MCF 10A (cell line): Measurements from ENCODE around the gene GLUL. TPM values are rescaled to one million over a fixed set of nuclear protein-coding genes. Genes with fewer than 3 reads are reported as not detected.

ENCODE experiments used
- BruUV-seq: library from RNA; stranded (reverse); fragments of 400-500 nt; replicated peaks from 2 replicates; lab custom pipeline; 2021; lab: Mats Ljungman, UMichigan
- CTCF ChIA-PET: fragments of 300-600 bp; sonication (Branson Sonifier 250); formaldehyde crosslinking; extraction: SDS; loops from one replicate; lab custom pipeline; 2021; ENCODE audit warnings: antibody characterized with exemption, inconsistent platforms; lab: Yijun Ruan, JAX
- POLR2A ChIA-PET: fragments of 300-600, 350-650 bp; sonication (Branson Sonifier 250); formaldehyde crosslinking; extraction: SDS; loops from one replicate; lab custom pipeline; 2020; ENCODE audit warnings: antibody characterized with exemption, inconsistent platforms; lab: Yijun Ruan, JAX
- DNase-seq: peaks from one replicate; pipeline ENCODE4 v3.0.0-alpha.2; 2018; ENCODE audit not compliant: unreplicated experiment
- H3K27ac Mint-ChIP-seq: one replicate; pipeline ENCODE4 v1.8.0; 2022; ENCODE audit warnings: mild to moderate bottlenecking, low read depth, mixed read lengths; ENCODE audit not compliant: unreplicated experiment
- H3K27me3 Mint-ChIP-seq: one replicate; pipeline ENCODE4 v1.8.0; 2022; ENCODE audit warnings: mixed read lengths; ENCODE audit not compliant: insufficient read depth, unreplicated experiment
- H3K36me3 Mint-ChIP-seq: one replicate; pipeline ENCODE4 v1.8.0; 2022; ENCODE audit warnings: mild to moderate bottlenecking, moderate library complexity, mixed read lengths; ENCODE audit not compliant: insufficient read depth, unreplicated experiment
- H3K4me1 Mint-ChIP-seq: one replicate; pipeline ENCODE4 v1.8.0; 2022; ENCODE audit warnings: mixed read lengths; ENCODE audit not compliant: insufficient read depth, unreplicated experiment
- H3K4me3 Mint-ChIP-seq: one replicate; pipeline ENCODE4 v1.8.0; 2022; ENCODE audit warnings: mild to moderate bottlenecking, moderate library complexity, mixed read lengths; ENCODE audit not compliant: unreplicated experiment
- H3K9me3 Mint-ChIP-seq: one replicate; pipeline ENCODE4 v1.8.0; 2022; ENCODE audit warnings: mixed read lengths; ENCODE audit not compliant: unreplicated experiment
- CTCF ChIP-seq: fragments of 200-600 bp; IDR thresholded peaks from one replicate; pipeline ENCODE4 v1.8.0; 2022; ENCODE audit warnings: antibody characterized with exemption, mild to moderate bottlenecking; ENCODE audit not compliant: unreplicated experiment
- intact Hi-C: fragments of 100-400 bp; cut with micrococcal nuclease; formaldehyde crosslinking; loops from 2 replicates; pipeline ENCODE4 v1.14.1; 2022
- total RNA-seq: library from RNA; stranded (reverse); gene quantifications from 2 replicates; pipeline ENCODE4 v1.2.3, GENCODE V29; 2022

Gene GLUL
- total RNA-seq, 1 experiment from 2014 or later, result 437 TPM

- POLR2A ChIA-PET, result interaction anchor here (0.9 to 1.2 kb wide), 2 partner anchors 10 kb away, joined by 3 read pairs; no protein-coding TSS in a partner anchor
- peak; percentile 51 for DNase-seq
- Mint-ChIP-seq H3K9me3 (no peaks in the 10 kb centered on the region), H3K27ac (peak overlapping the region; percentile 4), H3K36me3 (no peaks in the 10 kb centered on the region), H3K4me1 (no peaks in the 10 kb centered on the region), H3K27me3 (no peaks in the 10 kb centered on the region), H3K4me3 (no peak overlapping the region)
- CTCF ChIA-PET, result no interaction called here
- no TSS peak for BruUV-seq
- TF ChIP-seq CTCF, result no peak
- intact Hi-C loops, result no loop called here
These were observed 51.1 kb downstream of the GLUL start for GRCh38 chr1:182340233-182341058.

GRCh38 chr1:182339684-182340083 is 51.9 kb downstream of the GLUL start:
- no peak for DNase-seq
- Mint-ChIP-seq H3K4me1 (no peaks in the 10 kb centered on the region), H3K27ac (no peak overlapping the region), H3K9me3 (no peaks in the 10 kb centered on the region), H3K27me3 (no peaks in the 10 kb centered on the region), H3K4me3 (no peak overlapping the region), H3K36me3 (no peaks in the 10 kb centered on the region)
- no TSS peak for BruUV-seq
- CTCF ChIA-PET, result no interaction called here
- TF ChIP-seq CTCF, result no peak
- POLR2A ChIA-PET, result interaction anchor here (1.2 kb wide), 1 partner anchor 10 kb away, joined by 3 read pairs; no protein-coding TSS in a partner anchor
- intact Hi-C loops, result no loop called here

GRCh38 chr1:182338806-182339370 is 52.7 kb downstream of the GLUL start:
- BruUV-seq, result no TSS peak
- ChIA-PET POLR2A (interaction anchor here (1.2 kb wide), 1 partner anchor 11 kb away, joined by 3 read pairs; no protein-coding TSS in a partner anchor), CTCF (interaction anchor here (0.9 kb wide), 2 partner anchors 32 to 253 kb away, joined by 3 read pairs; no protein-coding TSS in a partner anchor)
- no peak for TF ChIP-seq CTCF
- H3K9me3 Mint-ChIP-seq, result no peaks in the 10 kb centered on the region
- no peaks in the 10 kb centered on the region for H3K4me1 Mint-ChIP-seq
- intact Hi-C loops, result no loop called here
- no peaks in the 10 kb centered on the region for H3K36me3 Mint-ChIP-seq
- DNase-seq, result no peak
- no peak overlapping the region for H3K4me3 Mint-ChIP-seq
- no peak overlapping the region for H3K27ac Mint-ChIP-seq
- no peaks in the 10 kb centered on the region for H3K27me3 Mint-ChIP-seq
